ENCODE results near the gene SURF1.

SURF1 gene

GRCh38 chr9:133355881-133356357, 368 bp downstream of the SURF1 start:
- Histone ChIP-seq H3K4me3 (ENCODE audit: low read depth, low read length) (peak overlapping the region; percentile 70), H3K27me3 (replicated peaks) (no peaks in the 10 kb centered on the region), H3K27ac (peak overlapping the region; percentile 38), H3K36me3 (replicated peaks) (peaks cover 38% of the 10 kb centered on the region)
- no peak for TF ChIP-seq CTCF (IDR thresholded peaks at IDR 0.05; ENCODE audit: low read depth, low read length, missing control alignments)
- in situ Hi-C loops (cut with HindIII; ENCODE audit: low pct_ligation_motif_present, low sequenced_read_pairs): no loop called here
- DNase-seq: no peak

- in situ Hi-C loops (cut with HindIII; ENCODE audit: low pct_ligation_motif_present, low sequenced_read_pairs): no loop called here
- TF ChIP-seq CTCF (IDR thresholded peaks at IDR 0.05; ENCODE audit: low read depth, low read length, missing control alignments): no peak
- Histone ChIP-seq H3K27me3 (replicated peaks) (no peaks in the 10 kb centered on the region), H3K4me3 (ENCODE audit: low read depth, low read length) (no peak overlapping the region), H3K27ac (no peak overlapping the region), H3K36me3 (replicated peaks) (peaks cover 39% of the 10 kb centered on the region)
- no peak for DNase-seq
These were observed 1.5 kb downstream of the SURF1 start for GRCh38 chr9:133354766-133355165.

GRCh38 chr9:133353548-133353947, 2.7 kb downstream of the SURF1 start:
- no peak for TF ChIP-seq CTCF (IDR thresholded peaks at IDR 0.05; ENCODE audit: low read depth, low read length, missing control alignments)
- Histone ChIP-seq H3K4me3 (ENCODE audit: low read depth, low read length) (no peak overlapping the region), H3K27me3 (replicated peaks) (no peaks in the 10 kb centered on the region), H3K36me3 (replicated peaks) (peaks cover 51% of the 10 kb centered on the region), H3K27ac (no peak overlapping the region)
- no peak for DNase-seq
- in situ Hi-C loops (cut with HindIII; ENCODE audit: low pct_ligation_motif_present, low sequenced_read_pairs): no loop called here

GRCh38 chr9:133352635-133353340, 3.5 kb downstream of the SURF1 start:
- Histone ChIP-seq H3K27ac (no peak overlapping the region), H3K27me3 (replicated peaks) (no peaks in the 10 kb centered on the region), H3K4me3 (ENCODE audit: low read depth, low read length) (no peak overlapping the region), H3K36me3 (replicated peaks) (peaks cover 54% of the 10 kb centered on the region)
- no peak for TF ChIP-seq CTCF (IDR thresholded peaks at IDR 0.05; ENCODE audit: low read depth, low read length, missing control alignments)
- no peak for DNase-seq
- in situ Hi-C loops (cut with HindIII; ENCODE audit: low pct_ligation_motif_present, low sequenced_read_pairs): no loop called here

GRCh38 chr9:133351908-133352634, 4.2 kb downstream of the SURF1 start:
- Histone ChIP-seq H3K36me3 (replicated peaks) (peaks cover 54% of the 10 kb centered on the region), H3K27me3 (replicated peaks) (no peaks in the 10 kb centered on the region), H3K4me3 (ENCODE audit: low read depth, low read length) (no peak overlapping the region), H3K27ac (no peak overlapping the region)
- in situ Hi-C loops (cut with HindIII; ENCODE audit: low pct_ligation_motif_present, low sequenced_read_pairs): no loop called here
- DNase-seq: peak; percentile 55
- peak; percentile 84 for TF ChIP-seq CTCF (IDR thresholded peaks at IDR 0.05; ENCODE audit: low read depth, low read length, missing control alignments)
